HepG2 (cell line): ENCODE results near the gene TXNRD3. TPM values are rescaled to one million over a fixed set of nuclear protein-coding genes. Genes with fewer than 3 reads are reported as not detected.

Experiments used
- ATAC-seq: fragments of 200-7000 bp; cut with Tn5 transposase; 3 replicates; pipeline ENCODE4 v1.9.1; 2020; ENCODE audit warnings: mild to moderate bottlenecking, moderate library complexity
- BruUV-seq: library from RNA; stranded (reverse); fragments of 400-500 nt; replicated peaks from 2 replicates; lab custom pipeline; 2021; lab: Mats Ljungman, UMichigan
- CTCF ChIA-PET: fragments of 300-600 bp; formaldehyde crosslinking; extraction: SDS; loops from one replicate; lab custom pipeline; 2021; ENCODE audit warnings: low total read pairs, inconsistent platforms, low intra/inter-chr PET ratio; lab: Yijun Ruan, JAX
- POLR2A ChIA-PET: fragments of 350-600 bp; sonication (Branson Sonifier 250); formaldehyde crosslinking; loops from one replicate; lab custom pipeline; 2020; ENCODE audit warnings: antibody characterized with exemption, inconsistent platforms; lab: Yijun Ruan, JAX
- DNase-seq: peaks from one replicate; pipeline ENCODE4 v3.0.0-alpha.2; 2015; ENCODE audit warnings: low spot score
- FAIRE-seq: peaks from 3 replicates; lab custom pipeline; 2011; peaks lifted over from hg19 to GRCh38; lab: Jason Lieb, UNC
- H2AFZ ChIP-seq: one replicate; pipeline ENCODE4 v1.6.1; 2011; ENCODE audit warnings: low read length, inconsistent platforms
- H3K27ac ChIP-seq: fragments of 300-600 bp; 3 replicates; pipeline ENCODE4 v1.8.0; 2011; ENCODE audit warnings: mixed run types, mild to moderate bottlenecking, mixed read lengths, low read length, inconsistent platforms; ENCODE audit not compliant: insufficient read depth; ENCODE audit errors: extremely low read length
- H3K27me3 ChIP-seq, 2 experiments: fragments of 200-600 bp in 1 of 2; 2 replicates in 1 of 2; 3 replicates in 1 of 2; pipeline versions ENCODE4 v1.6.0 to v1.8.0; 2011; ENCODE audit warnings: low read length in 2 of 2, mild to moderate bottlenecking in 2 of 2, moderate library complexity in 2 of 2, inconsistent platforms in 1 of 2; ENCODE audit not compliant: insufficient read depth in 2 of 2, control insufficient read depth in 1 of 2
- H3K36me3 ChIP-seq, 2 experiments: fragments of 200-600 bp in 1 of 2; replicated peaks in 1 of 2; 2 replicates in 1 of 2; 3 replicates in 1 of 2; pipeline versions ENCODE4 v1.5.1 to v1.8.0; 2011; ENCODE audit warnings: low read length in 2 of 2, inconsistent platforms in 1 of 2; ENCODE audit not compliant: insufficient read depth in 2 of 2, control insufficient read depth in 1 of 2
- H3K4me1 ChIP-seq: 2 replicates; pipeline ENCODE4 v1.5.1; 2012; ENCODE audit warnings: low read length, inconsistent platforms; ENCODE audit not compliant: insufficient read depth
- H3K4me2 ChIP-seq: 2 replicates; pipeline ENCODE4 v1.6.0; 2011; ENCODE audit warnings: low read depth, low read length, inconsistent platforms
- H3K4me3 ChIP-seq, 3 experiments: fragments of 200-600 bp in 1 of 3; sonication (generic), shearing (Covaris generic) in 1 of 3; replicated peaks in 1 of 3; 2 replicates each; pipeline ENCODE4 v1.5.1; 2011 to 2016; ENCODE audit warnings: low read length in 3 of 3, inconsistent platforms in 2 of 3, low read depth in 2 of 3, mild to moderate bottlenecking in 2 of 3, control low read depth in 1 of 3, mixed read lengths in 1 of 3; ENCODE audit not compliant: insufficient read depth in 1 of 3
- H3K79me2 ChIP-seq: one replicate; pipeline ENCODE4 v1.6.1; 2011; ENCODE audit warnings: low read length, inconsistent platforms; ENCODE audit not compliant: insufficient read depth
- H3K9ac ChIP-seq: 2 replicates; pipeline ENCODE4 v1.6.0; 2011; ENCODE audit warnings: mild to moderate bottlenecking, low read depth, low read length, inconsistent platforms; ENCODE audit not compliant: insufficient read depth
- H3K9me3 ChIP-seq: 2 replicates; pipeline ENCODE4 v1.5.1; 2012; ENCODE audit warnings: mild to moderate bottlenecking, low read length
- H4K20me1 ChIP-seq: 2 replicates; pipeline ENCODE4 v1.6.0; 2011; ENCODE audit warnings: inconsistent platforms, mild to moderate bottlenecking, low read length, moderate library complexity; ENCODE audit not compliant: insufficient read depth
- CCDC6 ChIP-seq: sonication (generic); formaldehyde crosslinking; IDR thresholded peaks from 2 replicates; pipeline ENCODE4 v1.8.1; 2022; ENCODE audit warnings: mild to moderate bottlenecking, missing genetic modification reagents, moderate library complexity
- KDM5B ChIP-seq: sonication (generic); formaldehyde crosslinking; IDR thresholded peaks from 2 replicates; pipeline ENCODE4 v1.4.0; 2020; ENCODE audit warnings: missing genetic modification reagents, mild to moderate bottlenecking, borderline replicate concordance
- NCOA5 ChIP-seq: sonication (generic); formaldehyde crosslinking; IDR thresholded peaks from 2 replicates; pipeline ENCODE4 v1.4.0; 2020; ENCODE audit warnings: missing genetic modification reagents
- PHB2 ChIP-seq: fragments of 450-650 bp; IDR thresholded peaks from 2 replicates; pipeline ENCODE4 v1.6.1; 2018; ENCODE audit not compliant: partially characterized antibody
- PITX1 ChIP-seq: sonication (generic); formaldehyde crosslinking; IDR thresholded peaks from 2 replicates; pipeline ENCODE4 v1.5.1; 2020; ENCODE audit warnings: mild to moderate bottlenecking, missing genetic modification reagents
- TSC22D2 ChIP-seq: sonication (generic); formaldehyde crosslinking; IDR thresholded peaks from 2 replicates; pipeline ENCODE4 v1.5.1; 2020; ENCODE audit warnings: missing genetic modification reagents, mild to moderate bottlenecking, borderline replicate concordance
- U2AF1 ChIP-seq: fragments of 200-400 bp; formaldehyde crosslinking; optimal IDR thresholded peaks from 2 replicates; pipeline ENCODE3; 2017; ENCODE audit warnings: mild to moderate bottlenecking, low read depth, low read length
- ZNF326 ChIP-seq: sonication (generic); formaldehyde crosslinking; IDR thresholded peaks from 2 replicates; pipeline ENCODE4 v1.4.0; 2020; ENCODE audit warnings: missing genetic modification reagents, borderline replicate concordance
- ZNF335 ChIP-seq: sonication (generic); formaldehyde crosslinking; IDR thresholded peaks from 2 replicates; pipeline ENCODE4 v1.4.0; 2020; ENCODE audit warnings: missing genetic modification reagents
- ZNF550 ChIP-seq: sonication (generic); formaldehyde crosslinking; IDR thresholded peaks from 2 replicates; pipeline ENCODE4 v1.4.0; 2020; ENCODE audit warnings: mild to moderate bottlenecking, missing genetic modification reagents, borderline replicate concordance
- ZNF614 ChIP-seq: IDR thresholded peaks from 2 replicates; pipeline ENCODE4 v1.6.1; 2018; ENCODE audit warnings: missing biosample characterization, missing genetic modification reagents, inconsistent platforms, borderline replicate concordance
- ZNF773 ChIP-seq: sonication (generic); formaldehyde crosslinking; IDR thresholded peaks from 2 replicates; pipeline ENCODE4 v1.4.0; 2020; ENCODE audit warnings: missing genetic modification reagents, borderline replicate concordance
- whole genome bisulfite sequencing: methylation state at CpG from one replicate; pipeline ENCODE4 v1.1.6; 2017; ENCODE audit warnings: low lambda C conversion rate; 5-methylcytosine and 5-hydroxymethylcytosine counted together
- in situ Hi-C: cut with HindIII; loops from 2 replicates; pipeline ENCODE4 v1.10.0; 2017; ENCODE audit warnings: low pct_unique_long_range_greater_than_20kb; ENCODE audit not compliant: extremely low pct_ligation_motif_present
- intact Hi-C: fragments of 100-400 bp; cut with micrococcal nuclease; formaldehyde crosslinking; loops from one replicate; pipeline ENCODE4 v1.10.0; 2022; ENCODE audit not compliant: unreplicated experiment
- polyA plus RNA-seq, 8 experiments: library from polyadenylated mRNA; depleted of rRNA in 3 of 8; stranded (reverse) in 7 of 8; unstranded in 1 of 8; fragments of >200 nt; fragmentation: Illumina TruSeq in 4 of 8; extraction: Trizol in 4 of 8; gene quantifications; 2 replicates each; pipeline versions ENCODE4 v1.2.1 to v1.2.3, GENCODE V29; 2011 to 2016; ENCODE audit warnings: low read depth in 4 of 8, missing spikeins in 1 of 8, mixed read lengths in 1 of 8; ENCODE audit not compliant: insufficient read depth in 1 of 8
- total RNA-seq, 5 experiments: library from RNA; depleted of rRNA; stranded (reverse); fragments of >200 nt; fragmentation: Illumina TruSeq; extraction: Trizol; gene quantifications; 2 replicates each; pipeline ENCODE4 v1.2.3, GENCODE V29; 2016; ENCODE audit warnings: low read depth in 1 of 5
- TF ChIP-seq, protein P1 (sequence below): sonication (generic); formaldehyde crosslinking; IDR thresholded peaks from 2 replicates; pipeline ENCODE4 v1.4.0; 2020; ENCODE audit warnings: missing genetic modification reagents
- TF ChIP-seq, protein P2 (sequence below): IDR thresholded peaks from 2 replicates; pipeline ENCODE4 v1.6.1; 2016; ENCODE audit warnings: control low read depth

Gene TXNRD3
- total and polyA plus RNA-seq, 2 of the 13 experiments (the other 11 are each of a cell fraction or from before 2014, with no cell fraction given), result 4.8 to 20.7 TPM

DNA sequence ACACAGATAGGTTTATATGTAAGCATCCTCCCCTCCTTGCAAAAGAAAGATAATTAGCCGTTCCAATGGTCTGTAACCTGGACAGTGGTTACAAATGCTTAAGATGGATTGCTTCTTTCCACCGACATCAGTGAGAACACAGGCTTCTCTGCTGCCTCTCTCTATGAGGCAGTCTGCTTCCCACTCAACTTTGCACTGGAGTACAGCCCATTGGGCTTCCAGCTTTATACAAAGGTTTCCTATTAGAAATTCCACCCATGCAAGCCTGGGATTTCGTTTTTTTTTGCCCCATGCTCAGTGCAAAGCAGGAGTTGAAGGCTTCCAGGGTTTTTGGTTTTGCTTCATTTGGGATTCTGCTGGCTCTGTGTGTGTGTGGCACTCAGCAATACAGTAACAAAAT is 48.9 kb downstream of the TXNRD3 start:
- Histone ChIP-seq H3K36me3 (peaks cover 4 to 12% of the 10 kb centered on the region in 2 experiments; a peak in 4 of 5 replicates), H3K4me3 (no peak overlapping the region), H3K9ac (no peak overlapping the region), H3K27me3 (no peaks in the 10 kb centered on the region), H3K4me2 (no peak overlapping the region), H2AFZ (no peak overlapping the region), H3K79me2 (no peaks in the 10 kb centered on the region), H3K4me1 (peaks cover 6% of the 10 kb centered on the region; the same call in 1 of the 2 replicates), H3K9me3 (no peaks in the 10 kb centered on the region), H3K27ac (no peak overlapping the region), H4K20me1 (no peaks in the 10 kb centered on the region)
- no peak for FAIRE-seq
- in situ Hi-C loops, result no loop called here
- CTCF ChIA-PET, result no interaction called here
- DNase-seq, result no peak
- intact Hi-C loops, result no loop called here
- ATAC-seq, result no peak
- POLR2A ChIA-PET, result no interaction called here
- 75% methylated on average over 3 of the region's 3 CpGs for WGBS
- no TSS peak for BruUV-seq
- TF ChIP-seq ZNF550 (CRISPR knock-in tag) (no peak), U2AF1 (no peak), NCOA5 (no peak), KDM5B (CRISPR knock-in tag) (no peak), TSC22D2 (CRISPR knock-in tag) (no peak), PITX1 (no peak), CCDC6 (CRISPR knock-in tag) (no peak), ZNF773 (CRISPR knock-in tag) (no peak), ZNF335 (CRISPR knock-in tag) (no peak), ZNF326 (CRISPR knock-in tag) (no peak), ZNF614 (no peak), PHB2 (no peak)
- TF ChIP-seq, protein P1, sequence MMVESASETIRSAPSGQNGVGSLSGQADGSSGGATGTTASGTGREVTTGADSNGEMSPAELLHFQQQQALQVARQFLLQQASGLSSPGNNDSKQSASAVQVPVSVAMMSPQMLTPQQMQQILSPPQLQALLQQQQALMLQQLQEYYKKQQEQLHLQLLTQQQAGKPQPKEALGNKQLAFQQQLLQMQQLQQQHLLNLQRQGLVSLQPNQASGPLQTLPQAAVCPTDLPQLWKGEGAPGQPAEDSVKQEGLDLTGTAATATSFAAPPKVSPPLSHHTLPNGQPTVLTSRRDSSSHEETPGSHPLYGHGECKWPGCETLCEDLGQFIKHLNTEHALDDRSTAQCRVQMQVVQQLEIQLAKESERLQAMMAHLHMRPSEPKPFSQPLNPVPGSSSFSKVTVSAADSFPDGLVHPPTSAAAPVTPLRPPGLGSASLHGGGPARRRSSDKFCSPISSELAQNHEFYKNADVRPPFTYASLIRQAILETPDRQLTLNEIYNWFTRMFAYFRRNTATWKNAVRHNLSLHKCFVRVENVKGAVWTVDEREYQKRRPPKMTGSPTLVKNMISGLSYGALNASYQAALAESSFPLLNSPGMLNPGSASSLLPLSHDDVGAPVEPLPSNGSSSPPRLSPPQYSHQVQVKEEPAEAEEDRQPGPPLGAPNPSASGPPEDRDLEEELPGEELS (CRISPR knock-in tag), result no peak
- TF ChIP-seq, protein P2, sequence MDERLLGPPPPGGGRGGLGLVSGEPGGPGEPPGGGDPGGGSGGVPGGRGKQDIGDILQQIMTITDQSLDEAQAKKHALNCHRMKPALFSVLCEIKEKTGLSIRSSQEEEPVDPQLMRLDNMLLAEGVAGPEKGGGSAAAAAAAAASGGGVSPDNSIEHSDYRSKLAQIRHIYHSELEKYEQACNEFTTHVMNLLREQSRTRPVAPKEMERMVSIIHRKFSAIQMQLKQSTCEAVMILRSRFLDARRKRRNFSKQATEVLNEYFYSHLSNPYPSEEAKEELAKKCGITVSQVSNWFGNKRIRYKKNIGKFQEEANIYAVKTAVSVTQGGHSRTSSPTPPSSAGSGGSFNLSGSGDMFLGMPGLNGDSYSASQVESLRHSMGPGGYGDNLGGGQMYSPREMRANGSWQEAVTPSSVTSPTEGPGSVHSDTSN (CRISPR knock-in tag), result no peak
